Measurements from ENCODE around the gene SPARC.

DNA sequence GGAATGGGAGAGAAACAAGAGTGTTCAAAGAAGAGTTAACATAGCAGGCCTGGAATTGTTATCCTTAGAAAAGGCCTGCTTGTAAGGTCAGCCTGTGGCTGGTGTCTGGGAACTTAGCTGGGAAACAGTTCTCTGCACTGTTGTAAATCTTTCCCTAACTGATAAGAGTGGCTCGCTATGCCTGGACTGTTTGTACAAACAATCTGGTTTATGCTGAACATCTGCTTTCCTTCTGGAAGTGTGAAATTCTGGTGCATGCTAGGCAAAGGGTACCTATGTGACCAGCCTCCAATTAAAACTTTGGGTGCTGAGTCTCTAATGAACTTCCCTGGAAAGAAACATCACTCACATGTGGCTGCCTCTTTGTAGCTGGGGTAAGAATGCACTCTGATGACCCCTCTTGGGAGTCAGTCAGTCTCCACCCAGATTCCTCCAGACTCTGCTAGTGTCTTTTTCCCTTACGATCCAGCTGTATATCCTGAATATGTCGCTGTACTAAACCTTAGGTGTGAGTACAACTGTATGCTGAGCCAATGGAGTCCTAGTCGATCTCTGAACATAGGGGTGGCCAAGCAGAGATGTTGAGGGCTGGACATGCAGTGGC lies 16.5 kb downstream of the SPARC start:
- TF ChIP-seq, protein P1, sequence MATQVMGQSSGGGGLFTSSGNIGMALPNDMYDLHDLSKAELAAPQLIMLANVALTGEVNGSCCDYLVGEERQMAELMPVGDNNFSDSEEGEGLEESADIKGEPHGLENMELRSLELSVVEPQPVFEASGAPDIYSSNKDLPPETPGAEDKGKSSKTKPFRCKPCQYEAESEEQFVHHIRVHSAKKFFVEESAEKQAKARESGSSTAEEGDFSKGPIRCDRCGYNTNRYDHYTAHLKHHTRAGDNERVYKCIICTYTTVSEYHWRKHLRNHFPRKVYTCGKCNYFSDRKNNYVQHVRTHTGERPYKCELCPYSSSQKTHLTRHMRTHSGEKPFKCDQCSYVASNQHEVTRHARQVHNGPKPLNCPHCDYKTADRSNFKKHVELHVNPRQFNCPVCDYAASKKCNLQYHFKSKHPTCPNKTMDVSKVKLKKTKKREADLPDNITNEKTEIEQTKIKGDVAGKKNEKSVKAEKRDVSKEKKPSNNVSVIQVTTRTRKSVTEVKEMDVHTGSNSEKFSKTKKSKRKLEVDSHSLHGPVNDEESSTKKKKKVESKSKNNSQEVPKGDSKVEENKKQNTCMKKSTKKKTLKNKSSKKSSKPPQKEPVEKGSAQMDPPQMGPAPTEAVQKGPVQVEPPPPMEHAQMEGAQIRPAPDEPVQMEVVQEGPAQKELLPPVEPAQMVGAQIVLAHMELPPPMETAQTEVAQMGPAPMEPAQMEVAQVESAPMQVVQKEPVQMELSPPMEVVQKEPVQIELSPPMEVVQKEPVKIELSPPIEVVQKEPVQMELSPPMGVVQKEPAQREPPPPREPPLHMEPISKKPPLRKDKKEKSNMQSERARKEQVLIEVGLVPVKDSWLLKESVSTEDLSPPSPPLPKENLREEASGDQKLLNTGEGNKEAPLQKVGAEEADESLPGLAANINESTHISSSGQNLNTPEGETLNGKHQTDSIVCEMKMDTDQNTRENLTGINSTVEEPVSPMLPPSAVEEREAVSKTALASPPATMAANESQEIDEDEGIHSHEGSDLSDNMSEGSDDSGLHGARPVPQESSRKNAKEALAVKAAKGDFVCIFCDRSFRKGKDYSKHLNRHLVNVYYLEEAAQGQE (IDR thresholded peaks at IDR 0.05; ENCODE audit: insufficient replicate concordance, low read depth), result no peak
- TF ChIP-seq, protein P2, sequence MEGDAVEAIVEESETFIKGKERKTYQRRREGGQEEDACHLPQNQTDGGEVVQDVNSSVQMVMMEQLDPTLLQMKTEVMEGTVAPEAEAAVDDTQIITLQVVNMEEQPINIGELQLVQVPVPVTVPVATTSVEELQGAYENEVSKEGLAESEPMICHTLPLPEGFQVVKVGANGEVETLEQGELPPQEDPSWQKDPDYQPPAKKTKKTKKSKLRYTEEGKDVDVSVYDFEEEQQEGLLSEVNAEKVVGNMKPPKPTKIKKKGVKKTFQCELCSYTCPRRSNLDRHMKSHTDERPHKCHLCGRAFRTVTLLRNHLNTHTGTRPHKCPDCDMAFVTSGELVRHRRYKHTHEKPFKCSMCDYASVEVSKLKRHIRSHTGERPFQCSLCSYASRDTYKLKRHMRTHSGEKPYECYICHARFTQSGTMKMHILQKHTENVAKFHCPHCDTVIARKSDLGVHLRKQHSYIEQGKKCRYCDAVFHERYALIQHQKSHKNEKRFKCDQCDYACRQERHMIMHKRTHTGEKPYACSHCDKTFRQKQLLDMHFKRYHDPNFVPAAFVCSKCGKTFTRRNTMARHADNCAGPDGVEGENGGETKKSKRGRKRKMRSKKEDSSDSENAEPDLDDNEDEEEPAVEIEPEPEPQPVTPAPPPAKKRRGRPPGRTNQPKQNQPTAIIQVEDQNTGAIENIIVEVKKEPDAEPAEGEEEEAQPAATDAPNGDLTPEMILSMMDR (IDR thresholded peaks at IDR 0.05; ENCODE audit: insufficient read depth, low read length), result no peak

Measured in HL-60 (cell line).